CD4-positive, CD25-positive, alpha-beta regulatory T cell (primary cell): ENCODE measurements around the gene RUSC2. TPM values are rescaled to one million over a fixed set of nuclear protein-coding genes. Genes with fewer than 3 reads are reported as not detected.
A peak's percentile ranks its signal among the peaks of the same experiment; 100 is the strongest.

ENCODE experiments used
- ATAC-seq, 2 donors: fragments of 150-1000 bp; cut with Tn5 transposase; one replicate each; pipeline ENCODE4 v1.10.0; 2021; ENCODE audit warnings: low read depth in 2 of 2, moderate number of reproducible peaks in 2 of 2, moderate library complexity in 1 of 2
- DNase-seq, 3 donors: peaks; one replicate each; pipeline versions ENCODE4 v3.0.0 to v3.0.0-alpha.2; 2012 to 2022; ENCODE audit warnings: mixed read lengths in 1 of 3
- H3K27ac ChIP-seq: one replicate; pipeline ENCODE4 v1.7.0; 2013; ENCODE audit warnings: mild to moderate bottlenecking, low read length; ENCODE audit not compliant: insufficient read depth, poor library complexity, severe bottlenecking
- H3K27me3 ChIP-seq: one replicate; pipeline ENCODE4 v1.7.0; 2013; ENCODE audit warnings: low read length; ENCODE audit not compliant: control insufficient read depth, insufficient read depth
- H3K36me3 ChIP-seq: one replicate; pipeline ENCODE4 v1.7.0; 2013; ENCODE audit warnings: mild to moderate bottlenecking, low read length, moderate library complexity; ENCODE audit not compliant: control insufficient read depth, insufficient read depth
- H3K4me1 ChIP-seq: 2 replicates; pipeline ENCODE4 v1.7.0; 2013; ENCODE audit warnings: mild to moderate bottlenecking, low read length; ENCODE audit not compliant: insufficient read depth, control insufficient read depth, poor library complexity, severe bottlenecking
- H3K4me3 ChIP-seq: one replicate; pipeline ENCODE4 v1.7.0; 2013; ENCODE audit warnings: low read depth, mild to moderate bottlenecking, low read length, moderate library complexity
- H3K9me3 ChIP-seq, 2 experiments: 1 replicate in 1 of 2; 2 replicates in 1 of 2; pipeline ENCODE4 v1.7.0; 2013; ENCODE audit warnings: low read length in 2 of 2, mild to moderate bottlenecking in 1 of 2, moderate library complexity in 1 of 2; ENCODE audit not compliant: control insufficient read depth in 2 of 2
- H3K27ac Mint-ChIP-seq, 3 donors: one replicate each; pipeline ENCODE4 v1.8.0; 2020 to 2022; ENCODE audit warnings: mild to moderate bottlenecking in 3 of 3, mixed read lengths in 3 of 3, moderate library complexity in 2 of 3
- H3K27me3 Mint-ChIP-seq: one replicate; pipeline ENCODE4 v1.8.0; 2022; ENCODE audit warnings: mild to moderate bottlenecking, mixed read lengths
- H3K36me3 Mint-ChIP-seq: one replicate; pipeline ENCODE4 v1.8.0; 2020; ENCODE audit warnings: mixed read lengths
- H3K4me1 Mint-ChIP-seq, 4 donors: one replicate each; pipeline ENCODE4 v1.8.0; 2020 to 2022; ENCODE audit warnings: mixed read lengths in 4 of 4, mild to moderate bottlenecking in 1 of 4
- H3K4me3 Mint-ChIP-seq, 4 donors: one replicate each; pipeline ENCODE4 v1.8.0; 2020 to 2022; ENCODE audit warnings: mild to moderate bottlenecking in 4 of 4, mixed read lengths in 4 of 4, moderate library complexity in 3 of 4
- H3K9me3 Mint-ChIP-seq, 7 donors: one replicate each; pipeline ENCODE4 v1.8.0; 2020 to 2022; ENCODE audit warnings: mixed read lengths in 7 of 7, mild to moderate bottlenecking in 3 of 7, moderate library complexity in 2 of 7
- polyA plus RNA-seq, 4 donors: library from polyadenylated mRNA; unstranded; fragments of 300-500 nt; fragmentation: Illumina TruSeq; gene quantifications; one replicate each; pipeline ENCODE4 v1.2.3, GENCODE V29; 2021
- total RNA-seq: library from RNA; stranded (reverse); gene quantifications from one replicate; pipeline ENCODE4 v1.2.3, GENCODE V29; 2022

The RUSC2 gene
- total and polyA plus RNA-seq, 5 donors from 2014 or later = 0.12 to 0.42 TPM; not detected in 3

DNA sequence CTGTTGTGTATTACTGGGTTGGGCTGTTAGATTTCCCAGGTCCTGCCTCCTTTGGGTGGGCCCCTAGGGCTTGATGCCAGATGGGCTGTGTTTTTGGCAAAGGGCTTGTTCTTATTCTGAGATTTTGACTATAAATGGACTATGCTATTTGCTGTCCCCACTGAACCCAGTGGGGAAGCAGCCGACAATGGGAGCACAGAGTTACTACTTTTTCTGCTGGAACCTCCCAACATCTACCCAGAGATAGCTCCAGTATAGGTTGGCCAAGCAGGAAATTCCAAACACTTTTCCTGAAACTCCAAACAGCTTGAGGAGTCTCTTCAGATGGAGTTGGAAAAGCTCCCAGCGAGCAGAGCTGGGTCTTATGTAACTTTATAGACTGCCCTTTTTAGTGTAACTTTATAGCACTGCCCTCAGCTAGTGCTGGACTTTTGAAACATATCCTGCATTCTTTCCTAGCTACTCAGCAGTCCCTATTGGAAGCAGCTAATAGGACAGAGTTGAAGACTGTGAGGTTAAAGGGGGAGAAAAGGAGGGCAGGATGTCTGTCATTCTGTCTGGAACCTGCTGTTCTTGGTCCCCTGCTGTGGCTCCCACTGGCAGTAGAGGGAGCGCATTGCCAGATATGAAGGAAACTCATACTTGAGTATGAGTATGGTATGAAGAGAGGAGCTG, 21.0 kb downstream of the RUSC2 start:
- Histone ChIP-seq H3K4me1 (no peaks in the 10 kb centered on the region), H3K36me3 (no peaks in the 10 kb centered on the region), H3K4me3 (no peak overlapping the region), H3K27me3 (peaks cover 24% of the 10 kb centered on the region), H3K9me3 (no peaks in the 10 kb centered on the region), H3K27ac (no peak overlapping the region)
- H3K4me1 Mint-ChIP-seq = no peaks in the 10 kb centered on the region
- H3K27ac Mint-ChIP-seq = no peak overlapping the region
- ATAC-seq = no peak
- H3K36me3 Mint-ChIP-seq = no peaks in the 10 kb centered on the region
- no peak overlapping the region for H3K4me3 Mint-ChIP-seq
- H3K9me3 Mint-ChIP-seq = peaks cover 0 to 2% (median 0%) of the 10 kb centered on the region in 7 donors
- peaks cover 42% of the 10 kb centered on the region for H3K27me3 Mint-ChIP-seq
- no peak for DNase-seq

DNA sequence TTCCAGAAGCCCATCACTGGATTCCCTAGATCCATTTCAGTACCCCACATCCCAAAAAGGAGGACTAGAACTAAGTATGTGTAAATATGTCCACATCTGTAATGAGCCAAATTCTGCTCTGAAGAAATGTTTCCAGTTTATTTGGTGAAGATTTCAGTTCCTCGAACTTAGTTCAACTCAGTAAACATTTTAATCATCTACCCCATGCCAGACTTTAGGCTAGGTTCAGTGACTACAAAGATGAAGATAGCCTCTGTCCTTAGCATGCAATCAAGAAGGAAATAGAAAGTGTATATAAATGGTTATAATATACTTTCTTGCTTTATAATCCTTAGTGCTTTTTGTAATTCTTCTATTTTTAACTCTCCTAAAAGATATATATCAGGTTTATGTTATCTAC, 21.5 kb downstream of the RUSC2 start:
- no peak overlapping the region for H3K4me3 ChIP-seq
- H3K36me3 Mint-ChIP-seq = no peaks in the 10 kb centered on the region
- no peaks in the 10 kb centered on the region for H3K4me1 ChIP-seq
- H3K4me3 Mint-ChIP-seq = no peak overlapping the region
- peaks cover 21% of the 10 kb centered on the region for H3K27me3 ChIP-seq
- peaks cover 0 to 2% (median 0%) of the 10 kb centered on the region in 7 donors for H3K9me3 Mint-ChIP-seq
- H3K9me3 ChIP-seq = no peaks in the 10 kb centered on the region
- no peaks in the 10 kb centered on the region for H3K36me3 ChIP-seq
- H3K27ac ChIP-seq = no peak overlapping the region
- H3K27me3 Mint-ChIP-seq = peaks cover 40% of the 10 kb centered on the region
- DNase-seq = no peak
- ATAC-seq = no peak
- no peaks in the 10 kb centered on the region for H3K4me1 Mint-ChIP-seq
- H3K27ac Mint-ChIP-seq = no peak overlapping the region

DNA sequence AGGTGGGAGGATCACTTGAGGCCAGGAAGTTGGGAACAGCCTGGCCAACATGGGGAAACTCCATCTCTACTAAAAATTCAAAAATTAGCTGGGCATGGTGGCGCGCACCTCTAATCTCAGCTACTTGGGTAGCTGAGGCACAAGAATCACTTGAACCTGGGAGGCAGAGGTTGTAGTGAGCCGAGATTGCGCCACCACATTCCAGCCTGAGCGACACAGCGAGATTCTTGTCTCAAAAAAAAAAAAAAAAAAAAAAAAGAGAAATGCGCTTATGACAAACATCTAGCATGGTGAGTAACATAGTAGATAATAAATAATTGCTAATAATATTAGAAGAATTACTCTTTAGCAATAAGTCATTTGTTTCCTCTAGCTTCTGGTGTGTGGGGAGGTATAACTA, 25.9 kb downstream of the RUSC2 start:
- Mint-ChIP-seq H3K27me3 (peaks cover 20% of the 10 kb centered on the region), H3K36me3 (no peaks in the 10 kb centered on the region), H3K4me3 (no peak overlapping the region), H3K4me1 (no peaks in the 10 kb centered on the region), H3K9me3 (no peaks in the 10 kb centered on the region), H3K27ac (no peak overlapping the region)
- Histone ChIP-seq H3K4me1 (no peaks in the 10 kb centered on the region), H3K27me3 (peaks cover 8% of the 10 kb centered on the region), H3K9me3 (no peaks in the 10 kb centered on the region), H3K27ac (no peak overlapping the region), H3K4me3 (no peak overlapping the region), H3K36me3 (no peaks in the 10 kb centered on the region)
- DNase-seq (no peak), ATAC-seq (no peak)

DNA sequence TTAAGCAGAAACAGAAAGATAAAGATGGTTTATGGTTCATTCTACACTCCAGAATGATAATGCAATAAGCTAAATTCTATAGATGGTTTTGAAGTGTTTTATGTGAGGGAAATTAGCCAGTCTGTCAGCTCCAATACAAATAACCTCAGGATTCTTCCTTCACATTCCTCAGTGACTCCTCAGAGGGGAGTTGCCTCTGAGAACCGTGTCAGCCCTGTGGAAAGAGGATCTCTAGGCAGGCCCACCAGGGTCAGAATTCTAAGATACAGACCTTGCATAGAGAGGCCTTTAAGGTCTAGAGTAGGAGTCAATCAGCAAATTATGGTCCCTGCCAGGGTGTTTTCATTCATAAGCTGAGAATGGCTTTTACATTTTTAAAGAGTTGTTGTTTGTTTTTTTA, 26.6 kb downstream of the RUSC2 start:
- H3K27me3 ChIP-seq = peaks cover 8% of the 10 kb centered on the region
- no peak overlapping the region for H3K27ac Mint-ChIP-seq
- ATAC-seq = no peak
- no peak for DNase-seq
- peaks cover 18% of the 10 kb centered on the region for H3K27me3 Mint-ChIP-seq
- H3K4me3 Mint-ChIP-seq = no peak overlapping the region
- no peaks in the 10 kb centered on the region for H3K4me1 ChIP-seq
- no peaks in the 10 kb centered on the region for H3K9me3 Mint-ChIP-seq
- H3K27ac ChIP-seq = no peak overlapping the region
- no peaks in the 10 kb centered on the region for H3K36me3 Mint-ChIP-seq
- H3K4me1 Mint-ChIP-seq = no peaks in the 10 kb centered on the region
- no peaks in the 10 kb centered on the region for H3K9me3 ChIP-seq
- H3K4me3 ChIP-seq = no peak overlapping the region
- no peaks in the 10 kb centered on the region for H3K36me3 ChIP-seq

DNA sequence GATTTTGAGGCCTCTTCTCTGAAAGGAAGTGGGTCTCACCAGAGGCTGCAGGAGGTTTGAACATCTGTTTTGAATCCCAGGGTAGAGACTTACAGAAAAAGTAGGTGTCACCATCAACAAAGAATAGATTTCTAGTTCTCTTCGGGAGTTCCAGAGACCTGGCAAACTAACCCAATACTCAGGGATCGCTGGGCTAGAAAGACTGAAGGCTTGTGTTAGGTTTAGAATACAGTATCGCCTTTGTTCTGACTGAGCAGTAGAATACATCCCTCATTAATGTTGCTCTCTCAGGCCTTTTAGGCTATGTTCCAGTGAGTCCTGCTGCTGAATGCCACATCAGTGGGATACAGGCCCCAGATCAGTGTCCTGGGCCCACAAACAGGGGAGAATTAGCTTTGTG, 27.2 kb downstream of the RUSC2 start:
- H3K27me3 ChIP-seq = peaks cover 8% of the 10 kb centered on the region
- DNase-seq (no peak), ATAC-seq (no peak)
- no peaks in the 10 kb centered on the region for H3K9me3 ChIP-seq
- no peaks in the 10 kb centered on the region for H3K4me1 Mint-ChIP-seq
- H3K9me3 Mint-ChIP-seq = no peaks in the 10 kb centered on the region
- H3K27me3 Mint-ChIP-seq = peaks cover 15% of the 10 kb centered on the region
- H3K27ac Mint-ChIP-seq = peak overlapping the region in 2 of 3 donors; percentile 33 to 72
- no peak overlapping the region for H3K4me3 Mint-ChIP-seq
- H3K4me3 ChIP-seq = no peak overlapping the region
- H3K36me3 ChIP-seq = no peaks in the 10 kb centered on the region
- H3K27ac ChIP-seq = no peak overlapping the region
- no peaks in the 10 kb centered on the region for H3K4me1 ChIP-seq
- H3K36me3 Mint-ChIP-seq = no peaks in the 10 kb centered on the region

DNA sequence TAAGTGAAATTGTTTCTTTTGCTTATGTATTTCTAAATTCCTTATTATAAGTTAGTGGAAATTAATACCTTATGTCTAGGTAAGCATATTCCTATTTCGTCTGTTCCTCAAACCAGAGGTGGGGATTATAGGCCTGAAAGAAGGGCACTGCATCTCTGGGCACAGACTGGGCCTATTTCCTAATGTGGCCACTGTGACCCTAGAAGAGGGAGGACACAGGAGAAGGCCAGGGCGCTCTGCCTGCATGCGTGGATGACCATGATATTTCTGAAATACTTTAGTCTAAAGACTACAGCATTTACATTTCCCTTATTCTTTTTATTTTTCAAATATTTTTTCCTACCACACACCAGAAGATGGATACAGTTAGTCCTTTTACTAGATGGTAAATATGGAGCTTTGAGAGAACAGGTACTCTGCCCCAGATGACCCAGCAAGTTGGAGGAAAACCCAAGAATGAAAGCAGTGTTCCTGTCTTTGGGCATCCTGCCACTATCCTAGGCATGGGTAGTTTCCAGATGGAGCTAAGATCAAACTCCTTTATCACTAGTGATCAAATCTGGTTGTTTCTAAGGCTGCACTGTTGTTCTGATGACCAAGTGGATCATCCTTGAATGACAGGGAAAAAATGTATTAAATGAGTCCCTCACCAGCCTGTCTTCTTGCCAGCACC, 27.8 kb downstream of the RUSC2 start:
- Histone ChIP-seq H3K4me3 (no peak overlapping the region), H3K36me3 (no peaks in the 10 kb centered on the region), H3K9me3 (no peaks in the 10 kb centered on the region), H3K27ac (no peak overlapping the region), H3K27me3 (peaks cover 8% of the 10 kb centered on the region), H3K4me1 (no peaks in the 10 kb centered on the region)
- Mint-ChIP-seq H3K4me3 (no peak overlapping the region), H3K4me1 (no peaks in the 10 kb centered on the region), H3K27ac (peak overlapping the region in 1 of 3 donors; percentile 33), H3K36me3 (no peaks in the 10 kb centered on the region), H3K27me3 (peaks cover 15% of the 10 kb centered on the region), H3K9me3 (no peaks in the 10 kb centered on the region)
- DNase-seq (no peak), ATAC-seq (no peak)

DNA sequence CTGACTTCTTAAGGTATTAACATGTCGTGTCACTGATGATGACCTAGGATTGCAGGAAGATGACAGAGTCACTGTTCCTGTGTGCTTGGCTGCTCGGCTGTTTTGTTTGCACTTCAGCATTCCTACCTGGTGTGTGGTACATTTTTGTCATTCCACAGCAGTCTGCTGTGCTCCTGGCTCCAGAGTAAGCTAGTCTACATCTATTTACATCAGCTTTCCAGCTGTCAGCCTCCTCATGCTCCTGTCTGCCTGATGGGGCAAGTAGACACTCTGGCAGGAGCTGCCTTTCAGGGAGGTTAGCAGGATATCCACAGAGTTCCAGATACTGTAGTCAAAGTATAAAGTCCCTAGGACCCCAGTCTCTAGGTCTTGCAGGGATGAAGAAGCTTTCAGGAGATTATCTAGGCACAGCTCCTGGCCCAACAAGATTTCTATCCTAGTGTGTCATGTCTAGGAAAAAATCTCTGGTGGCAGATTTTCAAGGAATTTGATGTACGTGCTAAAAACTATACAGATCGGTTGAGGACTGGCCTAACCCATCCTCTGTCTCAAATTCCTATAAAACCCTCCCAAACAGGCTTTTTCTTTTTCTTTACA, 28.4 kb downstream of the RUSC2 start:
- ATAC-seq = no peak
- peaks cover 15% of the 10 kb centered on the region for H3K27me3 Mint-ChIP-seq

More for the DNA sequence above, 28.4 kb downstream of the RUSC2 start:
- no peaks in the 10 kb centered on the region for H3K9me3 Mint-ChIP-seq
- H3K9me3 ChIP-seq = no peaks in the 10 kb centered on the region
- no peak overlapping the region for H3K27ac Mint-ChIP-seq
- peaks cover 6% of the 10 kb centered on the region for H3K27me3 ChIP-seq
- H3K4me3 ChIP-seq = no peak overlapping the region
- no peak for DNase-seq
- H3K36me3 Mint-ChIP-seq = no peaks in the 10 kb centered on the region
- no peaks in the 10 kb centered on the region for H3K4me1 Mint-ChIP-seq
- no peaks in the 10 kb centered on the region for H3K4me1 ChIP-seq
- H3K36me3 ChIP-seq = no peaks in the 10 kb centered on the region
- H3K4me3 Mint-ChIP-seq = no peak overlapping the region
- H3K27ac ChIP-seq = no peak overlapping the region
